RCC 7860 (cell line): ENCODE data around the gene TBC1D20.

Experiments
- DNase-seq: peaks from one replicate; pipeline ENCODE4 v3.0.0-alpha.2; 2015; ENCODE audit warnings: low spot score
- FAIRE-seq: peaks from 2 replicates; lab custom pipeline; 2012; peaks lifted over from hg19 to GRCh38; lab: Jason Lieb, UNC

Gene TBC1D20

GRCh38 chr20:420721-421574 is 41.4 kb downstream of the TBC1D20 start:
- DNase-seq: no peak
- no peak for FAIRE-seq

GRCh38 chr20:420166-420620 is 42.1 kb downstream of the TBC1D20 start:
- DNase-seq (no peak), FAIRE-seq (no peak)

GRCh38 chr20:419556-420165 is 42.7 kb downstream of the TBC1D20 start:
- DNase-seq: no peak
- no peak for FAIRE-seq

GRCh38 chr20:418858-419365 is 43.4 kb downstream of the TBC1D20 start:
- FAIRE-seq (no peak), DNase-seq (no peak)

- DNase-seq (no peak), FAIRE-seq (no peak)
Measured at GRCh38 chr20:417801-418342, 44.5 kb downstream of the TBC1D20 start.

GRCh38 chr20:416950-417800 is 45.2 kb downstream of the TBC1D20 start:
- no peak for DNase-seq
- no peak for FAIRE-seq

GRCh38 chr20:415820-416322 is 46.5 kb downstream of the TBC1D20 start:
- FAIRE-seq (no peak), DNase-seq (peak; percentile 24)

- no peak for FAIRE-seq
Measured at GRCh38 chr20:414161-414560, 48.2 kb downstream of the TBC1D20 start.

GRCh38 chr20:412081-412480 is 50.3 kb downstream of the TBC1D20 start:
- no peak for FAIRE-seq

More at GRCh38 chr20:414161-414560, 48.2 kb downstream of the TBC1D20 start:
- no peak for DNase-seq

GRCh38 chr20:409697-410559 is 52.4 kb downstream of the TBC1D20 start:
- no peak for FAIRE-seq
- DNase-seq: no peak

More at GRCh38 chr20:412081-412480, 50.3 kb downstream of the TBC1D20 start:
- no peak for DNase-seq

- FAIRE-seq: no peak
- DNase-seq: no peak
Measured at GRCh38 chr20:408843-409696, 53.3 kb downstream of the TBC1D20 start.

GRCh38 chr20:407953-408842 is 54.1 kb downstream of the TBC1D20 start, which contains the start of gene RBCK1:
Gene RBCK1 (plus strand): TSS chr20:408299. CDS start chr20:408758, 459 bp downstream.
- FAIRE-seq (no peak), DNase-seq (peak; percentile 60)

GRCh38 chr20:407133-407952 is 55.0 kb downstream of the TBC1D20 start:
- FAIRE-seq: no peak

GRCh38 chr20:406200-407132 is 55.9 kb downstream of the TBC1D20 start:
- no peak for DNase-seq
- no peak for FAIRE-seq

More at GRCh38 chr20:407133-407952, 55.0 kb downstream of the TBC1D20 start:
- peak; percentile 76 for DNase-seq

- FAIRE-seq (no peak), DNase-seq (no peak)
Measured at GRCh38 chr20:404088-404487, 58.2 kb downstream of the TBC1D20 start.

GRCh38 chr20:403582-403957 is 58.8 kb downstream of the TBC1D20 start:
- FAIRE-seq (no peak), DNase-seq (no peak)
